Natural killer cell (primary cell): ENCODE data around the gene RPL22. TPM values are rescaled to one million over a fixed set of nuclear protein-coding genes. Genes with fewer than 3 reads are reported as not detected.

Experiments
- ATAC-seq, 3 donors: fragments of 150-1000 bp in 2 of 3; fragments of 200-7000 bp in 1 of 3; cut with Tn5 transposase; 1 replicate in 1 of 3; 2 replicates in 2 of 3; pipeline ENCODE4 v1.10.0; 2021; ENCODE audit warnings: mild to moderate bottlenecking in 2 of 3, moderate library complexity in 2 of 3
- DNase-seq, 2 donors: peaks; one replicate each; pipeline versions ENCODE4 v3.0.0 to v3.0.0-alpha.2; 2013 to 2021; ENCODE audit warnings: mixed read lengths in 1 of 2
- H3K27ac ChIP-seq: one replicate; pipeline ENCODE4 v1.5.1; 2013; ENCODE audit warnings: mild to moderate bottlenecking, low read length
- H3K27me3 ChIP-seq: one replicate; pipeline ENCODE4 v1.6.1; 2013; ENCODE audit warnings: low read length; ENCODE audit not compliant: control insufficient read depth, insufficient read depth
- H3K36me3 ChIP-seq: one replicate; pipeline ENCODE4 v1.6.1; 2013; ENCODE audit warnings: low read length; ENCODE audit not compliant: control insufficient read depth, insufficient read depth
- H3K4me1 ChIP-seq: one replicate; pipeline ENCODE4 v1.6.1; 2013; ENCODE audit warnings: low read length; ENCODE audit not compliant: control insufficient read depth, insufficient read depth
- H3K4me3 ChIP-seq: one replicate; pipeline ENCODE4 v1.5.1; 2013; ENCODE audit warnings: low read length
- H3K9me3 ChIP-seq: one replicate; pipeline ENCODE4 v1.6.1; 2013; ENCODE audit warnings: low read length; ENCODE audit not compliant: control insufficient read depth, insufficient read depth
- H3K27ac Mint-ChIP-seq, 2 donors: one replicate each; pipeline ENCODE4 v1.8.0; 2022; ENCODE audit warnings: mild to moderate bottlenecking in 2 of 2, mixed read lengths in 2 of 2, moderate library complexity in 1 of 2
- H3K27me3 Mint-ChIP-seq, 2 donors: one replicate each; pipeline ENCODE4 v1.8.0; 2022; ENCODE audit warnings: low read depth in 2 of 2, mixed read lengths in 2 of 2
- H3K36me3 Mint-ChIP-seq: one replicate; pipeline ENCODE4 v1.8.0; 2022; ENCODE audit warnings: mixed read lengths
- H3K4me1 Mint-ChIP-seq, 2 donors: one replicate each; pipeline ENCODE4 v1.8.0; 2022; ENCODE audit warnings: mixed read lengths in 2 of 2
- H3K4me3 Mint-ChIP-seq: one replicate; pipeline ENCODE4 v1.8.0; 2022; ENCODE audit warnings: mild to moderate bottlenecking, moderate library complexity, mixed read lengths
- H3K9me3 Mint-ChIP-seq, 2 donors: one replicate each; pipeline ENCODE4 v1.8.0; 2022; ENCODE audit warnings: mixed read lengths in 2 of 2
- CTCF ChIP-seq: fragments of 200-600 bp; IDR thresholded peaks from one replicate; pipeline ENCODE4 v1.8.0; 2022; ENCODE audit warnings: antibody characterized with exemption
- WGBS: methylation state at CpG from one replicate; pipeline ENCODE4 v1.1.7; 2013; ENCODE audit warnings: missing lambda C conversion rate; ENCODE audit not compliant: insufficient coverage; 5-methylcytosine and 5-hydroxymethylcytosine counted together
- intact Hi-C: fragments of 100-400 bp; cut with micrococcal nuclease; formaldehyde crosslinking; loops from one replicate; pipeline ENCODE4 v1.14.2; 2022
- total RNA-seq, 4 donors: library from RNA; stranded (reverse); fragments of 120-200 nt in 1 of 4; gene quantifications; one replicate each; pipeline versions ENCODE4 v1.2.3 to v1.2.4, GENCODE V29; 2013 to 2022

RPL22 gene
- total RNA-seq, 3 donors from 2014 or later (not counting 1 experiment from before 2014, with no cell fraction given) = 210 to 239 (median 228) TPM

GRCh38 chr1:6145864-6146410 is 53.5 kb downstream of the RPL22 start:
- H3K4me1 Mint-ChIP-seq = peaks cover 0 to 13% of the 10 kb centered on the region in 2 donors
- no peak for DNase-seq
- intact Hi-C loops = no loop called here
- no peaks in the 10 kb centered on the region for H3K27me3 Mint-ChIP-seq
- no peak for ATAC-seq
- no peaks in the 10 kb centered on the region for H3K36me3 Mint-ChIP-seq
- H3K4me1 ChIP-seq = peaks cover 27% of the 10 kb centered on the region
- peaks cover 9% of the 10 kb centered on the region for H3K27me3 ChIP-seq
- H3K9me3 Mint-ChIP-seq = no peaks in the 10 kb centered on the region
- H3K4me3 ChIP-seq = no peak overlapping the region
- H3K27ac ChIP-seq = no peak overlapping the region
- 90% methylated on average over 24 of the region's 24 CpGs for WGBS
- H3K27ac Mint-ChIP-seq = no peak overlapping the region
- H3K36me3 ChIP-seq = no peaks in the 10 kb centered on the region
- H3K4me3 Mint-ChIP-seq = no peak overlapping the region
- H3K9me3 ChIP-seq = no peaks in the 10 kb centered on the region
- no peak for TF ChIP-seq CTCF

GRCh38 chr1:6145396-6145750 is 54.0 kb downstream of the RPL22 start:
- peaks cover 0 to 13% of the 10 kb centered on the region in 2 donors for H3K4me1 Mint-ChIP-seq
- no peak overlapping the region for H3K27ac Mint-ChIP-seq
- ATAC-seq = no peak
- DNase-seq = no peak
- Histone ChIP-seq H3K27me3 (peaks cover 9% of the 10 kb centered on the region), H3K27ac (no peak overlapping the region), H3K9me3 (no peaks in the 10 kb centered on the region), H3K36me3 (no peaks in the 10 kb centered on the region), H3K4me3 (no peak overlapping the region), H3K4me1 (peaks cover 27% of the 10 kb centered on the region)
- no peaks in the 10 kb centered on the region for H3K9me3 Mint-ChIP-seq
- no peaks in the 10 kb centered on the region for H3K27me3 Mint-ChIP-seq
- intact Hi-C loops = no loop called here
- 71% methylated on average over 2 of the region's 2 CpGs for WGBS
- no peaks in the 10 kb centered on the region for H3K36me3 Mint-ChIP-seq
- no peak for TF ChIP-seq CTCF
- no peak overlapping the region for H3K4me3 Mint-ChIP-seq

GRCh38 chr1:6144647-6145395 is 54.6 kb downstream of the RPL22 start:
- Histone ChIP-seq H3K36me3 (no peaks in the 10 kb centered on the region), H3K4me1 (peaks cover 27% of the 10 kb centered on the region), H3K27ac (no peak overlapping the region), H3K9me3 (no peaks in the 10 kb centered on the region), H3K27me3 (peaks cover 9% of the 10 kb centered on the region), H3K4me3 (no peak overlapping the region)
- 88% methylated on average over 16 of the region's 16 CpGs for WGBS
- ATAC-seq = no peak
- Mint-ChIP-seq H3K27me3 (no peaks in the 10 kb centered on the region), H3K9me3 (no peaks in the 10 kb centered on the region), H3K4me3 (no peak overlapping the region), H3K4me1 (peaks cover 0 to 13% of the 10 kb centered on the region in 2 donors), H3K36me3 (no peaks in the 10 kb centered on the region), H3K27ac (no peak overlapping the region)
- no peak for DNase-seq
- intact Hi-C loops = no loop called here
- no peak for TF ChIP-seq CTCF

GRCh38 chr1:6144175-6144574 is 55.2 kb downstream of the RPL22 start:
- Mint-ChIP-seq H3K27ac (no peak overlapping the region), H3K27me3 (no peaks in the 10 kb centered on the region), H3K4me3 (no peak overlapping the region), H3K36me3 (no peaks in the 10 kb centered on the region), H3K4me1 (peaks cover 0 to 13% of the 10 kb centered on the region in 2 donors), H3K9me3 (no peaks in the 10 kb centered on the region)
- no peak for ATAC-seq
- no peaks in the 10 kb centered on the region for H3K9me3 ChIP-seq
- peaks cover 7% of the 10 kb centered on the region for H3K27me3 ChIP-seq
- H3K27ac ChIP-seq = no peak overlapping the region
- no peaks in the 10 kb centered on the region for H3K36me3 ChIP-seq
- no peak for DNase-seq
- intact Hi-C loops = no loop called here
- no peak overlapping the region for H3K4me3 ChIP-seq
- H3K4me1 ChIP-seq = peaks cover 26% of the 10 kb centered on the region
- 87% methylated on average over 7 of the region's 7 CpGs for WGBS
- no peak for TF ChIP-seq CTCF
